D721Med (cell line): ENCODE results near the gene HS3ST4.

Source experiments
- DNase-seq: peaks from one replicate; pipeline ENCODE4 v3.0.0; 2011; ENCODE audit warnings: low spot score; ENCODE audit not compliant: insufficient read length
- FAIRE-seq: peaks from 2 replicates; lab custom pipeline; 2011; peaks lifted over from hg19 to GRCh38; lab: Jason Lieb, UNC
- CTCF ChIP-seq: IDR thresholded peaks from 2 replicates; pipeline ENCODE4 v1.5.1; 2012; ENCODE audit warnings: mild to moderate bottlenecking, control low read depth; ENCODE audit not compliant: insufficient read depth; ENCODE audit errors: missing control alignments

The HS3ST4 gene

DNA sequence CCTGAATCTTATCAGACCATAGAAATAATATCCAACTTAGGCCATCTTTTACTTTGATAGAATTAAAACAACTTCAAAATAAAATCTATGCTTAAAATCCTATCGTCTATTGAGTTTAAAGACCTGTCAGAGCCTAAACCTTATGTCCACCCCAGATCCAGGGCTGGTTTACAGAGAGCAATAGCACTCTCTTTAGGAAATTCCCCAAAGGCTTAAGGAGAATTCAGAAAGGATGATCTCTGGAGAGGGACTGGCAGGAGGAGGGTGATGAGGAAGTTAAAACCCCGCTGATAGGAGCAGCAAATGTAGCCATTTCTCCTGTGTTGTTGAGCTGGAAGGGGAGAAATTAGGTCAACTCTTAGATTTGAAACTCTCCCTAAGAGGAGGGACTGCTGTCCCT, 175.3 kb downstream of the HS3ST4 start:
- no peak for DNase-seq
- no peak for TF ChIP-seq CTCF
- no peak for FAIRE-seq

- FAIRE-seq (no peak), DNase-seq (no peak)
- TF ChIP-seq CTCF: no peak
Observed at GRCh38 chr16:25868106-25868505, 176.3 kb downstream of the HS3ST4 start.

DNA sequence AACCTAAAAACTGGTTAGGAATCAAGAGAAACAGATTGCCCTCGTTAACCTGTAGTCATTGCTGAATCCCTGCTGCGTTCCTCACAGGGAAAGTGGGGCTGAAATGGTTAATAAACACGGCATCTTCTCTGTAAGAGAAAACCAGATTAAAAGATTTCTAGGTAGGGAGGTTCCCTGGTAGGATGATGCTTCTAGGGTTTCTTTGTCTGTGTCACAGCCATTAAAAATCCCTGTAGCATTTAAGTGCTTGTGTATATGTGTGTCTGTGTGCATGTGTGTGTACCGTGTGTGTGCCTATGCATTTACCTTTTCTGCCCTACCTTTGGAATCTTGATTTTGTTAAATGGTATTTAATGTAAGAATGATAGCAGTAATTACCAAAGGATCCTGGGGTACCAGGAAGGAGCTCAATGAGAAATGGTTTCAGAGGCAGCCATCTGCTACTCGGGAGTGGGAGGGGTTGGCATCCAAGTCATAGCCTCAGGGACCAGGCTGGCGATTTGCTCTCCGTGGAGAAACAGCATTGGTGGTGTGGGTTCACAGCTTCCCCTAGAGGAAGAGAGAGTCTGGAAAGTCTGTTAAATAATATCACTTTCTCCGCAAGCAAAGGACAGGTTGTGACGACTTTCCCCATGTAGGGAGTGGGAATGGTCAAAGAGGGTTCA, 177.1 kb downstream of the HS3ST4 start:
- FAIRE-seq: no peak
- DNase-seq: no peak
- no peak for TF ChIP-seq CTCF

DNA sequence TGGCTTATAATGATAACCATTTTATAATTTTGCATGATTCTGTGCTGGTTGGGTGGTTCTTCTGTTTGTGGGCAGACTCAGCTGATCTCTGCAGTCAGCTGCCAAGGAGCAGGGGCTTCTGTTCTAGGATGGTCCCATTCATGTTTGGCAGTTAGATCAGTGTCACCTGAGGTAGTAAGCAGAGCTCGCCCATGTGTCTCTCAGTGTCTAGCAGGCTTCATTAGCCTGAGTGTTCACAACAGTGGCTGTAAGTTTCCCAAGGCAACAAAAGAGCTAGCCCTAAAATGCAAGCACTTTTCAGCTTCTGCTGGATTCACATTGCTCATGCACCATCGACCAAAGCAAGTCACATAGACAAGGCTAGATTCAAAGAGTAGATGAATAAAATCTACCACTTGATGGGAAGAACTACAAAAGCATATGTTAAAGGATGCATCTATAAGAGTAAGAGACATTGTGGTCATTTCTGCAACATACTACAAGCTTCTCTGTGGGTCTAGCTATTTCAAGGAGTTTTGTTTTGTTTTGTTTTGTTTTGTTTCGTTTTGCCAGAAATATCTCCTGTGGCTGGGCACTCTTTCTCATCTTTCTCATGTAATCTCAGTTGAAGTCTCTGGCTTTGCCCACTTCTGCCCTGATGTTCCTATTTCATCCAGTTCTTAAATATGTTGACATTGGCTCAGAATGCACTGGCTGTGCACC, 180.8 kb downstream of the HS3ST4 start:
- TF ChIP-seq CTCF: no peak
- FAIRE-seq (no peak), DNase-seq (no peak)

GRCh38 chr16:25874196-25874595, 182.4 kb downstream of the HS3ST4 start:
- DNase-seq: no peak
- FAIRE-seq: no peak
- TF ChIP-seq CTCF: no peak

DNA sequence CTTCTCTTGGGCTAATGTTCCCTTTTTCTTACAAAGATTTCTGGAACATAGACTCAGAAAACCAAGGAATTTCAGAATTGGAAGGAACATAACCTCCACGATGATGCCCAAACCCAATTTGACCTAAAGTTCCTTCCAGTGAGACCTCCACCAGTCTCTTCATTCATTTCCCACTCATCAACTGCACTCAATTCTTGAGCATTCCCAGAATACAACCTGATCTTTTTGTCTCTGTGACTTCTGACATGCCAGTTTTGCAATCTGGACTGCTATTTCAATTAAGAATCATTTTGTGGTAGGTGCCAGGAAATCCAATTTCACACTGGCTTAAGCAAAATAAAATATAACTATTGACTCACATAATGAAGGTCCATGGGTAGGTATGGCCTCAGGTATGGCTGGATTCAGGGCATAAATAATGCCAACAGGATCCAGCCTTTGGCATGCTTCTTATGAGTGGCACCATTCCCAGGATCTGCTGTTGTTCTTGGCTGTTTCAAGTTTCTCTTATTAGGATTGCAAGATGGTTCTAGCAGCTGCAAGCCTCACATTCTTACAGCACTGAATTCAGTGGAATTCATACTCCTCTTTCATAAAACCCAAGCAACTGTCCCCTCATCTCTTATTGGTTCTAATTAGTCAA, 184.3 kb downstream of the HS3ST4 start:
- DNase-seq: no peak
- TF ChIP-seq CTCF: no peak
- FAIRE-seq: no peak
